CD4-positive, alpha-beta T cell treated with Interleukin-21 for 1 hour (primary cell): ENCODE results near the gene USP22.
"Not testable (repeated sequence)": the region's sequence is repeated elsewhere in the genome, so short reads cannot be mapped to it uniquely, and the experiment has no call there.

Experiments used
- DNase-seq: peaks from one replicate; pipeline ENCODE4 v3.0.0-alpha.2; 2020

USP22 gene

GRCh38 chr17:20983359-20983637 lies 59.5 kb downstream of the USP22 start:
- no peak for DNase-seq

GRCh38 chr17:20982589-20983358 lies 60.0 kb downstream of the USP22 start:
- no peak for DNase-seq

- no peak for DNase-seq
These were observed 61.5 kb downstream of the USP22 start for GRCh38 chr17:20981046-20981920.

DNA sequence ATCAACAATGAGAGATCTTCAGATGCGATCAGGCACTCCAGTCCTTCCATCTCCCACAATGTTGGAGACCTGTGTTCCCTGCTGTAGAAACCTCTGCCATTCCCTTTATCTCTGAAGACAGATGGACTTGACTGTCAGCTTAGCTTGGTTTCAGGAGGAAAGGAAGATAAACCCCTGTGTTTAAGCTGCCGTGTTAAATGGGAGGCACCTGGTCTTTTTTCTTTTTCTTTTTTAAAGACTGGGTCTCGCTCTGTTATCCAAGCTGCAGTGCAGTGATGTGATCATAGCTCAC lies 63.1 kb downstream of the USP22 start:
- no peak for DNase-seq

- not testable (repeated sequence) for DNase-seq
These were observed 63.6 kb downstream of the USP22 start for GRCh38 chr17:20979007-20979791.

DNA sequence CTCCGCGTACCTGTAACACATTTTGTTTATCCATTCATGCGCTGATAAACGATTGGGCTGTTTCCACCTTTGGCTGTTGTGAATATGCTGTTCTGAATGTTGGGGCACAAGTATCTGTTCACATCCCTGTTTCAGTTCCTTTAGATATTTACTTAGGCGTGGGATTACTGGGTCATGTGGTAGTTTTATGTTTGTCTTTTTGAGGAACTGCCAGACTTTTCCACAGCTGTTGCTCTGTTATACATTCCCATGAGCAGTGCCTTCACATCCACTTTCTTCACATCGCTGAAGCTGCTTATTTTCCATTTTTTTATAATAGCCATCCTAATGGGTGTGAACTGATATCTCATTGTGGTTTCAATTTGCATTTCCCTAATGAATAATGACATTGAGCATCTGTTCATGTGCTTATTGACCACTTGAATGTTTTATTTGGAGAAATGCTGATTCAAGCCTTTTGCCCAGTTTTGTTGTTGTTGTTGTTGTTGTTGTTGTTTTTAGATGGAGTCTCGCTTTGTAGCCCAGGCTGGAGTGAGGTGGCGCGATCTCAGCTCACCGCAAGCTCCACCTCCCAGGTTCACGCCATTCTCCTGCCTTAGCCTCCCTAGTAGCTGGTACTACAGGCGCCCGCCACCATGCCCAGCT lies 65.1 kb downstream of the USP22 start:
- DNase-seq, result not testable (repeated sequence)

- no peak for DNase-seq
These were observed 67.2 kb downstream of the USP22 start for GRCh38 chr17:20975566-20975965.

DNA sequence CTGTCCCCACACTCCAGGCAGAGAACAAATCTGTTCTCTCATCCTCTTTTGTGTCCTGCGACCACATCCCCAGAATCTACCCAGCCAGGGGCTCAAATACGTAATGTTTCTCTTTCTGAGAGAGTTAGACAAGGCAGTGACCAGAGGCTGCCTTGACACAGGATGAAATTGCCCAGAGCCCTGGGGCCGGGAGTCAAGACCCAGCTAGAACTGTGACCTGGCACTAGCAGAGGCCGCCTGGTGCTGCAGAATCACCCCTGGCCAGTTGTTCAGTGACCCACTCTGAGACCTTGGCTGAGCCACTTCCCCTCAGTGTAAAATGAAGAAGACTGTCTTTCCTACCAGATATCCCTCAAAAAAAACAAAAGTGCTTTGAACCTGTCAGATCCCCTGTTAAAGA lies 72.5 kb downstream of the USP22 start:
- no peak for DNase-seq

- no peak for DNase-seq
These were observed 73.7 kb downstream of the USP22 start for GRCh38 chr17:20968913-20969616.

DNA sequence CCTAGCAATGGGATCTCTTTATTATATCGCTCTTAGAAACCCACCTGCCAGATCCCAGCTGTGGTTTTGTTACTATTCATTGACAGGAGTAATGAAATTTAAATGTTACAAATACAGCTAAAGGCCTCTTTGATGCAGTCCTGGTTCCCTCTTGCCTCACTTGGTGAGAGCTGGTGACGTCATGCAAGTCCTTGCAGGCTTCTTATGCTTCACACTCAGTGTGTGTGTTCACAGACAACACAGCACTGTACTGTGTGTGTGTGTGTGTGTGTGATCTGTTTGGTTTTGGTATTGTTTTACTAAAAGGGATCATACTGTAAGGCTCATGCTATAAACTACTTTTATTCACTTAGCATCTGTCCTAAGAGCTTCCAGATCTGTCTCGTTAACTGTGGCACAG lies 75.0 kb downstream of the USP22 start:
- DNase-seq, result no peak

- peak; percentile 8 for DNase-seq
These were observed 75.9 kb downstream of the USP22 start for GRCh38 chr17:20966870-20967269.

GRCh38 chr17:20965492-20965891 lies 77.3 kb downstream of the USP22 start:
- DNase-seq, result no peak

GRCh38 chr17:20961586-20961985 lies 81.2 kb downstream of the USP22 start:
- no peak for DNase-seq

- no peak for DNase-seq
These were observed 81.9 kb downstream of the USP22 start for GRCh38 chr17:20960871-20961270.

DNA sequence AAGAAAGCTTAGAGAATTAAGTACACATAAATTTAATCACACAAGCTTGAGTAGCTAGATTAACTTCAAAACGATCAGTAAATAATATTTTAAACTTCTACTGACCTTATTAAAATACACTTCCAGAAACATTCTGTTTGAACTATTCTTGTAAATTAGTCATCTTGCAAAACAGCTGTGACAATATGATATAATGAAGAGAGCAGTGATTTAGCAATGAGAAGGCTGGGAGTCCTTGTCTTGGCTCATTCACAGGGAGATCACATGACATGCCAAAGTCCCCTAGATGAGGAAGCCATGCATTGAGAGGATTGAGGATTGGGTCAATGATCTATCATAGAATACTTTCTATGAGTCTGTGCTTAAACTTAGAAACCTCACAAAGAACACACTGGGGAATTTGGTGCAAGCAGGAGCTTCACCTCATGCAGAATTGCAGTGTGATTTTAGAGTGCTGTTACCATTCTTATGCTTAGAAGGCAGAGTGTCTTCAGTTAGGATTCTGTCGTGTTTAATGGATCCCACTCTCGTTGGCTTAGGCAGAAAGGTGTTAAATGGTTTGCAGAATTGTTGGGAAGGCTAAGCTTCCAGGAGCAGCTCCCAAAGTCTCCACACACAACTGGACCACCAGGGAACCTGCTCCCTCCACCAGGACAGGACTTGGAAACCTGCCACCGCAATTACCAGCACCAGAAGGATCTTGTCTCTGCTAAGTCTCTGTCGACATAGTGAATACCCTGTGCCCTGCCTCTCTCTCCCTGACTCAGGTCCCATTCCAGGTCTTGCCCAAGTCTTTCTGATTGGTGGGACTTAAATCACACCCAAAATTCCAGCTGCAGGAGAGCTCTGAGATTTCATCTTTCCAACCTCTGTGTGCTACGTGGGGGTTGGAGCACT lies 87.1 kb downstream of the USP22 start:
- DNase-seq, result no peak

- no peak for DNase-seq
These were observed 88.0 kb downstream of the USP22 start for GRCh38 chr17:20954794-20955193.

GRCh38 chr17:20952183-20952582 lies 90.6 kb downstream of the USP22 start:
- no peak for DNase-seq
